ENCODE results near the gene GRM1. TPM values are rescaled to one million over a fixed set of nuclear protein-coding genes. Genes with fewer than 3 reads are reported as not detected.

GRM1 gene
- total RNA-seq, 1 donor from 2014 or later = not detected

GRCh38 chr6:146419576-146419975 is 390.7 kb downstream of the GRM1 start:
- no peak overlapping the region for H3K4me3 ChIP-seq (ENCODE audit: low read depth, low read length)
- TF ChIP-seq CTCF (conservative IDR thresholded peaks at IDR 0.05; ENCODE audit: low read depth, low read length) = no peak
- DNase-seq (ENCODE audit: low read depth) = no peak

GRCh38 chr6:146420255-146420654 is 391.4 kb downstream of the GRM1 start:
- DNase-seq (ENCODE audit: low read depth) = no peak

GRCh38 chr6:146422789-146423375 is 394.0 kb downstream of the GRM1 start:
- no peak for TF ChIP-seq CTCF (conservative IDR thresholded peaks at IDR 0.05; ENCODE audit: low read depth, low read length)
- H3K4me3 ChIP-seq (ENCODE audit: low read depth, low read length) = no peak overlapping the region
- no peak for DNase-seq (ENCODE audit: low read depth)

More at GRCh38 chr6:146420255-146420654, 391.4 kb downstream of the GRM1 start:
- no peak overlapping the region for H3K4me3 ChIP-seq (ENCODE audit: low read depth, low read length)
- no peak for TF ChIP-seq CTCF (conservative IDR thresholded peaks at IDR 0.05; ENCODE audit: low read depth, low read length)

- no peak for DNase-seq (ENCODE audit: low read depth)
- no peak for TF ChIP-seq CTCF (conservative IDR thresholded peaks at IDR 0.05; ENCODE audit: low read depth, low read length)
- H3K4me3 ChIP-seq (ENCODE audit: low read depth, low read length) = no peak overlapping the region
These were observed 394.6 kb downstream of the GRM1 start for GRCh38 chr6:146423452-146423851.

- no peak for TF ChIP-seq CTCF (conservative IDR thresholded peaks at IDR 0.05; ENCODE audit: low read depth, low read length)
- DNase-seq (ENCODE audit: low read depth) = no peak
- no peak overlapping the region for H3K4me3 ChIP-seq (ENCODE audit: low read depth, low read length)
These were observed 397.7 kb downstream of the GRM1 start for GRCh38 chr6:146426516-146426915.

- H3K4me3 ChIP-seq (ENCODE audit: low read depth, low read length) = no peak overlapping the region
- TF ChIP-seq CTCF (conservative IDR thresholded peaks at IDR 0.05; ENCODE audit: low read depth, low read length) = no peak
- no peak for DNase-seq (ENCODE audit: low read depth)
These were observed 401.0 kb downstream of the GRM1 start for GRCh38 chr6:146429831-146430230.
